ENCODE results near the gene TOMM40.

- TF ChIP-seq GATA2 (IDR thresholded peaks at IDR 0.05; ENCODE audit: low read depth, low read length) (no peak), GATA3 (IDR thresholded peaks at IDR 0.05; ENCODE audit: low read depth, low read length) (no peak)
Measured at GRCh38 chr19:44886141-44886540, 4.9 kb upstream of the TOMM40 start.
